Stimulated activated CD4-positive, alpha-beta T cell treated with anti-CD3 and anti-CD28 coated beads, Interleukin-15, amount 100 ng/mL, for 48 hours (primary cell): Measurements from ENCODE around the gene NDUFB8.

Experiments
- DNase-seq, 2 donors: peaks; one replicate each; pipeline ENCODE4 v3.0.0-alpha.2; 2020; ENCODE audit warnings: low read depth in 2 of 2

Gene NDUFB8

DNA sequence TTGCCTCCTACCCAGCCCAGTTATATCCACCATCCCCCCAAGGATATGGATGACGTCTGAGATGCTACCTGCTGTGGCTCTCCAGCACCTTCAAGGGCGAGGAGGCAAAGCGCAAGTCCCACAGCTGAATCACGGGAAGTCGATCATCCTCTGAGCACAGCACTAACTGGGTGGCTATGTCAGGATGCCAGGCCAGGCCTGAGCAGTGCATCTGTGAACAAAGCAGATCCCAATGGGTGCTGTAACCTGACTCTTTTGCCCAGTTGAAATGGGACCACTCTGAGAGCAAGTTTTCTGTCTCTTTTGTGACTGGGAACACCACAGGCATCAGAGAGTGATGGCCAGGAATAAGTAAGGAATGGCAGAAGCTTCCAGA is 22.3 kb downstream of the NDUFB8 start:
- no peak for DNase-seq

DNA sequence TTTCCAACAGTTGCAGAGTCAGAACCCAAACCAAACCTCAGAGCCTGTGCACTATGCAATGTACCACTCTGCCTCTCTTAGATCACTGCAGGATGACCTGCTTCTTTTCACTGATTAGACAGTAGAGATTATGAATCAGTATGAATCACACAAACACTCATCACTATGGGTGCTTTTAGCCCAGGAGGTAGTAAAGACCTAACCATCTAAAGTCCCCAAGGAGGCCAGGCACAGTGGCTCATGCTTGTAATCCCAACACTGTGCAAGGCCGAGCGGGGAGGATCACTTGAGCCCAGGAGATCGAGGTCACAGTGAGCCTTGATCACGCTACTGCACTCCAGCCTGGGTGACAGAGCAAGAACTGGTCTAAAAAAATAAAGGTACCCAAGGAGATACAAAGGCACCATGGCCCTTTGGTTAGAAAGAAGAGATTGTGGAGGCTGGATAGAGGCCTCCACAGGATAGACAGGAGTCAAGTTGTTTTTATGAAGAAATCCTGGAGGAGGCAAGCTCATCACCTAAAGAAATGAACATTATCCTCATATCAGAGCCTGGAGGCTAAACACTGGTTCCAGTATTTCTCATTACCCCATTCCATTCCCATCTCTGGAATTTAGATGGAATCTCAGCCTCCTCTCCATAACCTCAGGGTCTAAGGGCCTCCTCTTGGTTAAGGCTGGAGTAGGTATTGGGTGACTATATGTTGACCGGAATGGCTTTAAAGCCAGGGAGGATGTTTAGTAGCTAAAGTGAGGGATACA is 22.9 kb downstream of the NDUFB8 start:
- no peak for DNase-seq

GRCh38 chr10:100505164-100505563 is 24.5 kb downstream of the NDUFB8 start:
- no peak for DNase-seq

- no peak for DNase-seq
Measured at GRCh38 chr10:100504096-100504495, 25.6 kb downstream of the NDUFB8 start.

GRCh38 chr10:100502926-100503494 is 26.7 kb downstream of the NDUFB8 start:
- DNase-seq: no peak

DNA sequence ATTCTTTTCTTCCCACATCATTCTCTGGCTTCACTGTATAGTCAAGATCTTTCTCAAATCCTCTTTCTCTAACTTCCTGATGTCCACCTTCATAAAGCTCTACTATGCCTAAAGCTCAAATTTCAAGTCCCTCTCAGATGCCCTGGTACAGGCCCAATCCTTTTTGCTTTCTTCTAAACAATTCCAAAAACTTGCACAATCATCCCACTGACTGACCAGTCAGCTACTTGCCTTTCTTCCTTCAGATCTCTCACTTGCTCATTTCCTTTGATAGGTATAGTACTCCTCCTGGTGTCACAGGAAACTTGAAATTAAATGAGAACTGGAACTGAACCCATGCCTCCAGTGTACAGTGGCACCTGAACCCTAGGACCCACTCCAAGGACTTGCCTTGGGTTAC is 28.2 kb downstream of the NDUFB8 start:
- DNase-seq: no peak

DNA sequence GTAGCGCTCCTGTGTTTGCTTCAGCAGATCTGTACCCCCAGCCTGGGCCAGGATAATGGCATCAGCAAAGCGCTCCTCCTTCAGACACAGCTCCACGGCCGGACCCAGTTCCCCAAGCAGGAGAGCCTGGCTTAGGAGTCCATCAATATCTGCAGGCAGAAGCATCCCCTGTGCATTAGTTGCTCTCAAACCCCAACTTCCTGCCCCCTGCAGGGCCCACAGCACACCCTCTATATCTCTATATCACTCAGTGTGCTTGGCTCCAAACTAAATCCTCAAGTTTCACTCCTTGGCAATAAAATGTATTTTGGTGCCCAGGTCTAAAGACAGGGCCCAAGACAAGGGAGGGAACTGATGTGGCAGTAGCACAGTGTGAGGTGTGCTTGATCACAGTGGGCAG is 31.6 kb downstream of the NDUFB8 start:
- no peak for DNase-seq

GRCh38 chr10:100496567-100496966 is 33.1 kb downstream of the NDUFB8 start:
- DNase-seq: no peak

- DNase-seq: no peak
Measured at GRCh38 chr10:100490531-100490930, 39.1 kb downstream of the NDUFB8 start.

DNA sequence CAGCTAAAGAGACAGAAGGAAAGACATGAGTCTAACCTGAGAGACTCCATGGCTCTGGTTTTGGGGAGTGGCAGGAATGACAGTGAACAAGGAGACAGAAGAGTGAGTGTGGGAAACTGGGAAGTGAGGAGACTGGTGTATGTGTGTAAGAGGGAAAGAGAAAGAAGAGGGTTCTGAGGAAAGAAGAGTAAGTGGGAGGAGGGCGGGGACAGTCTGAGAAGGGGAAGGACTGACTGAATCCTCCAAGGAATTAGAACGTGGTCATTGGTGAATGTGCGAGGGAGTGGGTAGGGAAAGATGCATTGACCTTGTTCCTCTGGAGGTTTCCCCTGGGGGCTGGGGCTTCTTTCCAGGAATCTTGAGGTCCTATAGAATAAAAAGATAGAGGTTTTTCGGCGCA is 40.3 kb downstream of the NDUFB8 start:
- DNase-seq: no peak

- DNase-seq: no peak
Measured at GRCh38 chr10:100487529-100487928, 42.1 kb downstream of the NDUFB8 start.

DNA sequence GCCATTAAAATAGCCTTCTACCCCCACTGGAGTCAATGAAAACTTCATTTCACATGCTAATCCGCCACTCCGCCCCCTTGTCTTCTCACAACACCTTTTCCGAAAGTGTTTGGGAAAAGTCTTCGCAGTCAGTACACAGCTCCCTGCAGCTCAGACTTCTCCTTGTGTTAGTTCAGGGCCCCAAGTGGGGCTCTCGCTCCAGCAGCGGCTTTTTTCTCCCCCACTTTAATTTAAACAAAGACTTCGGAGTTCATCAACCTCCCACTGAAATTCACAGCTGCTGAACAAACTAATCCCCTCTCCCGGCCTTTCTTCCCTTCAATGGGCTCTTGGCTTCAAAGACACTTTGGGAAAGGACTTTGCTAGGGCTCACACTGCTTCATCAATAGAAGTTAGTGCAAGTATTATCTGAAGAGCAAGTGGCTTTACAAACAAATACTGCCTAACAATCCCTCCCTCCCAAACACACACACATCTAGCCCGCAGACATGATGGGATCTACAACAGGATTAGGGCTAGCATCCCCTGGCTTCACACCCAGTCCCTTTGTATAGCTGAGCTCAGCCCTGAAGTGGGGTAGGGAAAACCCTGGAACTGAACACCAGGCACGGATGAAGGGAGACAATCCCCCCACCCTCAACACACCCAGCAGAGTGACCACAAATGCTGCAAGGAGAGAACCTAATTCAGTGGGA is 43.7 kb downstream of the NDUFB8 start:
- no peak for DNase-seq

DNA sequence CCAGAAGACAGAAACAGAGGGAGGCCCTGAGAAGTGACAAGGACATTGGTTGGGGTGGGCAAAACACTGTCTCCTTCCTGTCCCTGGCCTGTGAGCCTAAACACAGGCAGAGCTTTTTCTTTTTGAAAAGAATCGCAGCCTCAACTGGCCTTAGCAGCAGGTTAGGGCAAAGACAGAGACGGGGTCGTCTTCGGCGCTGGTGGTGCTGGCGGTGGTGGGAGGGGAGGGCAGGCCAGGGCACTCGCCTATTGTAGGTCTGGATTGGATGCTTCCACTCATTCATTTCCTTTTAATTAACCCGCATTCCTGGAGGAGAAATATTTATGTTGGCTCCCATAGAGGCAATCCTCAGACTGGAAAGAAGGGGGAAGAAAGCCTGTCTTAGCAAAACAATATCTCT is 44.3 kb downstream of the NDUFB8 start:
- no peak for DNase-seq

GRCh38 chr10:100483876-100484666 is 45.6 kb downstream of the NDUFB8 start:
- DNase-seq: no peak

DNA sequence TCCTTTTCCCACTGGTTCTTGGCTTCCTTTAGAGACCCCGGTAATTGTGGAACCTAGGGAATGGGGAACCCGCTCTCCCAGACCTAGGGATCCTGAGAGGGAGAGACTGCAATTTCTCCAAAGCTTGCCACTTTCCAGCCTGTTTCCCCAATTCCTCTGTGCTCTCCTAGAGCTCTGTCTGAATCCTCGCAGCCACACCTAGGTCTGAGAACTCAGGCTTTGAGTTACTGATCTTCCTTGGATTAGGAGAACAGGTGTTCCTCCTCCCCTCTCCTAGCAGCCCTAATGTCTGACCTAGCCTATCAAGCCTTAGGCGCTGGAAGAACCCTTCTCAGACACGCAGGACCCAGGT is 46.9 kb downstream of the NDUFB8 start:
- DNase-seq: no peak

GRCh38 chr10:100482181-100482833 is 47.4 kb downstream of the NDUFB8 start:
- peak; percentile 35 to 52 for DNase-seq

- peak; percentile 76 to 83 for DNase-seq
Measured at GRCh38 chr10:100481462-100482081, 48.1 kb downstream of the NDUFB8 start.

- no peak for DNase-seq
Measured at GRCh38 chr10:100480002-100480401, 49.7 kb downstream of the NDUFB8 start.

DNA sequence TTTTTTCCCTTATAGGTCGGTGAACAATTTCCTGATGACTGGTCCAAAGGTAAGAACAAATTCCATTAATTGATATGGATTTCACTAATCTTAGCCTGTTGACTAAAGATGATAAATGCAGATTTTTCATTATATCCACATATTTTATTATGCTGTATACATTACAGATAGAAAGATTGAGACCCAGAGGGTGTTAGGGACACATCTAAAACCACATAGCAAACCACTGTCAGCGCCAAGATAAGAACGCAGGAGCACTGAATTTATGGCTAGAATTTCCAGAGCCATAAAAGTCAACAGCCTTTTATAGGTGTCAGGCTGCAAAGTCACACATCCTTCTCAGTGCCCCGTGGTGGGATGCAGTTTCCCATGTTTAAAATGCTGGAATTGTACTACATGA is 50.6 kb downstream of the NDUFB8 start:
- no peak for DNase-seq

GRCh38 chr10:100477970-100478369 is 51.7 kb downstream of the NDUFB8 start:
- no peak for DNase-seq
